IMR-90 (cell line): ENCODE data around the gene SPATA18. TPM values are rescaled to one million over a fixed set of nuclear protein-coding genes. Genes with fewer than 3 reads are reported as not detected.

ENCODE experiments used
- ATAC-seq: fragments of 200-7000 bp; cut with Tn5 transposase; 2 replicates; pipeline ENCODE4 v1.9.1; 2020; ENCODE audit warnings: low read depth, mild to moderate bottlenecking, moderate library complexity
- BruUV-seq: library from RNA; stranded (reverse); fragments of 400-500 nt; replicated peaks from 2 replicates; lab custom pipeline; 2021; lab: Mats Ljungman, UMichigan
- CTCF ChIA-PET: fragments of 300-600 bp; formaldehyde crosslinking; extraction: SDS; loops from one replicate; lab custom pipeline; 2021; ENCODE audit warnings: antibody characterized with exemption; lab: Yijun Ruan, JAX
- POLR2A ChIA-PET: fragments of 300-600 bp; sonication (Branson Sonifier 250); formaldehyde crosslinking; loops from one replicate; lab custom pipeline; 2022; ENCODE audit warnings: antibody characterized with exemption; ENCODE audit not compliant: unreplicated experiment; lab: Charles Lee
- DNase-seq: peaks from one replicate; pipeline ENCODE4 v3.0.0; 2013
- H2AFZ ChIP-seq: replicated peaks from 2 replicates; pipeline ENCODE3; 2013; ENCODE audit warnings: low read length, mild to moderate bottlenecking; ENCODE audit not compliant: poor library complexity
- H2AK5ac ChIP-seq: 2 replicates; pipeline ENCODE4 v1.6.1; 2013; ENCODE audit warnings: low read depth, low read length, inconsistent platforms
- H2AK9ac ChIP-seq: replicated peaks from 2 replicates; pipeline ENCODE3; 2013; ENCODE audit warnings: mild to moderate bottlenecking, low read depth, low read length, moderate library complexity; ENCODE audit not compliant: poor library complexity
- H2BK120ac ChIP-seq: 2 replicates; pipeline ENCODE4 v1.6.1; 2013; ENCODE audit warnings: low read depth, low read length, inconsistent platforms
- H2BK15ac ChIP-seq: 3 replicates; pipeline ENCODE4 v1.6.1; 2013; ENCODE audit warnings: low read depth, low read length, inconsistent platforms
- H2BK20ac ChIP-seq: 2 replicates; pipeline ENCODE4 v1.6.1; 2013; ENCODE audit warnings: low read depth, mild to moderate bottlenecking, inconsistent platforms, low read length, moderate library complexity
- H2BK5ac ChIP-seq: 2 replicates; pipeline ENCODE4 v1.6.1; 2013; ENCODE audit warnings: mild to moderate bottlenecking, low read depth, low read length, inconsistent platforms; ENCODE audit not compliant: poor library complexity, severe bottlenecking
- H3K14ac ChIP-seq: replicated peaks from 2 replicates; pipeline ENCODE4 v1.6.1; 2013; ENCODE audit warnings: low read depth, low read length, inconsistent platforms
- H3K18ac ChIP-seq: 2 replicates; pipeline ENCODE4 v1.6.1; 2013; ENCODE audit warnings: low read depth, low read length, control low read depth
- H3K23ac ChIP-seq: 2 replicates; pipeline ENCODE4 v1.6.1; 2013; ENCODE audit warnings: low read depth, low read length, inconsistent platforms
- H3K27ac ChIP-seq: 2 replicates; pipeline ENCODE4 v1.5.1; 2013; ENCODE audit warnings: mild to moderate bottlenecking, control low read depth, low read length; ENCODE audit not compliant: insufficient read depth
- H3K27me3 ChIP-seq: 2 replicates; pipeline ENCODE4 v1.6.1; 2013; ENCODE audit warnings: low read length; ENCODE audit not compliant: control insufficient read depth, insufficient read depth
- H3K36me3 ChIP-seq: 2 replicates; pipeline ENCODE4 v1.6.1; 2013; ENCODE audit warnings: low read length, mixed read lengths; ENCODE audit not compliant: control insufficient read depth, insufficient read depth
- H3K4ac ChIP-seq: 2 replicates; pipeline ENCODE4 v1.6.1; 2013; ENCODE audit warnings: low read depth, low read length, inconsistent platforms
- H3K4me1 ChIP-seq: 2 replicates; pipeline ENCODE4 v1.6.1; 2013; ENCODE audit warnings: low read length, mixed read lengths; ENCODE audit not compliant: control insufficient read depth, insufficient read depth
- H3K4me2 ChIP-seq: 2 replicates; pipeline ENCODE4 v1.6.1; 2013; ENCODE audit warnings: low read depth, mild to moderate bottlenecking, control low read depth, low read length, moderate library complexity
- H3K4me3 ChIP-seq: 2 replicates; pipeline ENCODE4 v1.5.1; 2013; ENCODE audit warnings: low read depth, mild to moderate bottlenecking, control low read depth, low read length, moderate library complexity; ENCODE audit not compliant: insufficient read depth
- H3K56ac ChIP-seq: 2 replicates; pipeline ENCODE4 v1.6.1; 2013; ENCODE audit warnings: low read length, inconsistent platforms; ENCODE audit not compliant: insufficient read depth; ENCODE audit errors: extremely low read depth
- H3K79me1 ChIP-seq, 2 experiments: 2 replicates each; pipeline ENCODE4 v1.6.1; 2013; ENCODE audit warnings: low read length in 2 of 2, inconsistent platforms in 1 of 2, low read depth in 1 of 2
- H3K9ac ChIP-seq: 2 replicates; pipeline ENCODE4 v1.6.1; 2013; ENCODE audit warnings: low read depth, low read length, control low read depth
- H3K9me1 ChIP-seq: 2 replicates; pipeline ENCODE4 v1.6.1; 2013; ENCODE audit warnings: low read length, inconsistent platforms; ENCODE audit not compliant: insufficient read depth
- H3K9me3 ChIP-seq: 2 replicates; pipeline ENCODE4 v1.6.1; 2013; ENCODE audit warnings: low read length; ENCODE audit not compliant: control insufficient read depth, insufficient read depth
- H4K20me1 ChIP-seq: 2 replicates; pipeline ENCODE4 v1.6.1; 2013; ENCODE audit warnings: low read length, inconsistent platforms; ENCODE audit not compliant: insufficient read depth
- H4K5ac ChIP-seq: 2 replicates; pipeline ENCODE4 v1.6.1; 2013; ENCODE audit warnings: mild to moderate bottlenecking, low read depth, low read length, control low read depth
- H4K8ac ChIP-seq, 2 experiments: 2 replicates each; pipeline ENCODE4 v1.6.1; 2013; ENCODE audit warnings: low read depth in 2 of 2, low read length in 2 of 2, control low read depth in 1 of 2, inconsistent platforms in 1 of 2
- H4K91ac ChIP-seq: 2 replicates; pipeline ENCODE4 v1.6.1; 2013; ENCODE audit warnings: low read depth, low read length, inconsistent platforms; ENCODE audit not compliant: insufficient read depth
- BHLHE40 ChIP-seq: fragments of 150-350 bp; IDR thresholded peaks from 2 replicates; pipeline ENCODE4 v1.6.1; 2016; ENCODE audit warnings: mild to moderate bottlenecking, low read depth, low read length
- CEBPB ChIP-seq: IDR thresholded peaks from 2 replicates; pipeline ENCODE4 v1.6.1; 2012; ENCODE audit warnings: low read depth, low read length, improper control_type of control experiment
- CHD1 ChIP-seq: IDR thresholded peaks from 2 replicates; pipeline ENCODE4 v1.6.1; 2012; ENCODE audit warnings: low read depth, low read length, improper control_type of control experiment
- CTCF ChIP-seq: conservative IDR thresholded peaks from 2 replicates; pipeline ENCODE4 v1.5.1; 2012; ENCODE audit warnings: mild to moderate bottlenecking, low read depth, low read length, improper control_type of control experiment
- ELK1 ChIP-seq: fragments of 150-350 bp; IDR thresholded peaks from 2 replicates; pipeline ENCODE4 v1.6.1; 2016; ENCODE audit warnings: low read depth, mild to moderate bottlenecking, low read length, moderate library complexity, borderline replicate concordance
- FOS ChIP-seq: fragments of 150-350 bp; IDR thresholded peaks from 2 replicates; pipeline ENCODE4 v1.6.1; 2016; ENCODE audit warnings: low read depth, low read length
- MAFK ChIP-seq: IDR thresholded peaks from 2 replicates; pipeline ENCODE4 v1.6.1; 2012; ENCODE audit warnings: low read depth, low read length, improper control_type of control experiment
- MAZ ChIP-seq: IDR thresholded peaks from 2 replicates; pipeline ENCODE4 v1.6.1; 2012; ENCODE audit warnings: low read depth, mild to moderate bottlenecking, low read length, improper control_type of control experiment, moderate library complexity, borderline replicate concordance
- MXI1 ChIP-seq: IDR thresholded peaks from 2 replicates; pipeline ENCODE4 v1.6.1; 2012; ENCODE audit warnings: low read depth, mild to moderate bottlenecking, low read length, moderate library complexity, borderline replicate concordance
- NFE2L2 ChIP-seq: fragments of 150-350 bp; IDR thresholded peaks from 2 replicates; pipeline ENCODE4 v1.6.1; 2016; ENCODE audit warnings: low read depth, mild to moderate bottlenecking, low read length
- POLR2A ChIP-seq: IDR thresholded peaks from 2 replicates; pipeline ENCODE4 v1.6.1; 2012; ENCODE audit warnings: mild to moderate bottlenecking, low read depth, low read length
- RAD21 ChIP-seq: IDR thresholded peaks from 2 replicates; pipeline ENCODE4 v1.6.1; 2012; ENCODE audit warnings: low read length, improper control_type of control experiment
- RCOR1 ChIP-seq: IDR thresholded peaks from 2 replicates; pipeline ENCODE4 v1.6.1; 2012; ENCODE audit warnings: mild to moderate bottlenecking, low read length, improper control_type of control experiment; ENCODE audit not compliant: insufficient replicate concordance
- RFX5 ChIP-seq: IDR thresholded peaks from 2 replicates; pipeline ENCODE4 v1.8.0; 2012; ENCODE audit warnings: low read depth, mild to moderate bottlenecking, low read length, moderate library complexity
- SMC3 ChIP-seq: fragments of 150-350 bp; IDR thresholded peaks from 2 replicates; pipeline ENCODE4 v1.6.1; 2016; ENCODE audit warnings: low read depth, mild to moderate bottlenecking, antibody characterized with exemption, low read length, moderate library complexity
- USF2 ChIP-seq: fragments of 150-350 bp; IDR thresholded peaks from 2 replicates; pipeline ENCODE4 v1.6.1; 2017; ENCODE audit warnings: mild to moderate bottlenecking, antibody characterized with exemption, low read length, low read depth
- WGBS, 2 experiments: methylation state at CpG; one replicate each; pipeline versions ENCODE4 v1.1.5 to v1.1.7; 2013; ENCODE audit warnings: missing lambda C conversion rate in 2 of 2; ENCODE audit not compliant: insufficient read length in 1 of 2; ENCODE audit errors: extremely low coverage in 2 of 2; 5-methylcytosine and 5-hydroxymethylcytosine counted together
- dilution Hi-C: fragments of 300-500 bp; cut with HindIII; formaldehyde crosslinking; loops from one replicate; pipeline ENCODE4 v1.14.3; 2018; ENCODE audit warnings: low sequenced_read_pairs; ENCODE audit not compliant: unreplicated experiment
- in situ Hi-C: fragments of 300-500 bp; cut with MboI; formaldehyde crosslinking; loops from 3 replicates; pipeline ENCODE4 v1.14.3; 2019; ENCODE audit warnings: low sequenced_read_pairs, inconsistent platforms, mixed read lengths
- intact Hi-C: fragments of 100-400 bp; cut with micrococcal nuclease; formaldehyde crosslinking; loops from 2 replicates; pipeline ENCODE4 v1.10.0; 2022
- polyA plus RNA-seq, 3 experiments: library from polyadenylated mRNA; depleted of rRNA; stranded (reverse); fragments of >200 nt; gene quantifications; 2 replicates each; pipeline ENCODE4 v1.2.3, GENCODE V29; 2012; ENCODE audit warnings: low replicate concordance in 1 of 3
- total RNA-seq: library from RNA; depleted of rRNA; stranded (reverse); fragments of >200 nt; gene quantifications from 2 replicates; pipeline ENCODE4 v1.2.3, GENCODE V29; 2012

The SPATA18 gene
- total and polyA plus RNA-seq, 2 of the 4 experiments (the other 2 are of a cell fraction), result 3.0 to 4.7 TPM

- no peak for DNase-seq
Measured at GRCh38 chr4:52058275-52058674, 7.2 kb downstream of the SPATA18 start.

More at GRCh38 chr4:52058275-52058674, 7.2 kb downstream of the SPATA18 start:
- in situ Hi-C loops, result no loop called here
- WGBS, 2 experiments, result no CpG with 5 or more reads among the region's 1 CpG
- 0 out of 2 replicates have a peak, but pooled peaks cover 2% of the 10 kb centered on the region for H3K9me1 ChIP-seq
- H4K91ac ChIP-seq, result no peak overlapping the region
- H3K4me3 ChIP-seq, result no peak overlapping the region
- TF ChIP-seq RCOR1 (no peak), CHD1 (no peak), BHLHE40 (no peak), POLR2A (no peak), MAFK (no peak), RFX5 (no peak), RAD21 (no peak), ELK1 (no peak), MXI1 (no peak), FOS (no peak), CTCF (no peak), USF2 (no peak), CEBPB (no peak), SMC3 (no peak), MAZ (no peak), NFE2L2 (no peak)
- intact Hi-C loops, result loop anchor here (10.0 kb wide), 1 partner anchor 63 kb away; no protein-coding TSS in a partner anchor
- H3K9me3 ChIP-seq, result no peaks in the 10 kb centered on the region
- no TSS peak for BruUV-seq
- no peak overlapping the region for H2BK15ac ChIP-seq
- H3K4me2 ChIP-seq, result no peak overlapping the region
- no peak overlapping the region for H3K27ac ChIP-seq
- H2AFZ ChIP-seq, result no peak overlapping the region
- no peak overlapping the region for H2BK5ac ChIP-seq
- H3K36me3 ChIP-seq, result no peaks in the 10 kb centered on the region
- POLR2A ChIA-PET, result no interaction called here
- peak overlapping the region; percentile 16; the same call in 1 of the 2 replicates for H3K18ac ChIP-seq
- no peak overlapping the region for H4K5ac ChIP-seq
- no peak overlapping the region for H2BK120ac ChIP-seq
- H3K23ac ChIP-seq, result no peak overlapping the region
- H2AK9ac ChIP-seq, result no peak overlapping the region
- dilution Hi-C loops, result no loop called here
- no peak overlapping the region for H2BK20ac ChIP-seq
- ATAC-seq, result no peak
- H3K79me1 ChIP-seq, result no peaks in the 10 kb centered on the region
- no peak overlapping the region for H3K9ac ChIP-seq
- no peaks in the 10 kb centered on the region for H4K20me1 ChIP-seq
- peaks cover 4% of the 10 kb centered on the region; the same call in 1 of the 2 replicates for H3K4me1 ChIP-seq
- peak overlapping the region; percentile 11; the same call in 1 of the 2 replicates for H2AK5ac ChIP-seq
- H4K8ac ChIP-seq, result no peak overlapping the region
- no peak overlapping the region for H3K56ac ChIP-seq
- H3K14ac ChIP-seq, result no peak overlapping the region
- CTCF ChIA-PET, result no interaction called here
- H3K4ac ChIP-seq, result no peak overlapping the region
- no peaks in the 10 kb centered on the region for H3K27me3 ChIP-seq
